HS-5 (cell line): ENCODE results near the gene BLOC1S3.

Experiments used
- DNase-seq: peaks from one replicate; pipeline ENCODE4 v3.0.0-alpha.2; 2012; ENCODE audit warnings: low read depth

BLOC1S3 gene

GRCh38 chr19:45182758-45183157, 4.2 kb downstream of the BLOC1S3 start:
- no peak for DNase-seq

- DNase-seq = no peak
Measured at GRCh38 chr19:45184115-45184514, 5.5 kb downstream of the BLOC1S3 start.

- no peak for DNase-seq
Measured at GRCh38 chr19:45186509-45187334, 8.1 kb downstream of the BLOC1S3 start.

- no peak for DNase-seq
Measured at GRCh38 chr19:45187421-45188100, 9.0 kb downstream of the BLOC1S3 start.

- no peak for DNase-seq
Measured at GRCh38 chr19:45189971-45190370, 11.4 kb downstream of the BLOC1S3 start.

- DNase-seq = no peak
Measured at GRCh38 chr19:45191375-45191774, 12.8 kb downstream of the BLOC1S3 start.

- DNase-seq = no peak
Measured at GRCh38 chr19:45195764-45196163, 17.2 kb downstream of the BLOC1S3 start.

- DNase-seq = no peak
Measured at GRCh38 chr19:45200568-45200967, 22.0 kb downstream of the BLOC1S3 start.

GRCh38 chr19:45202637-45203036, 24.1 kb downstream of the BLOC1S3 start:
- no peak for DNase-seq

- no peak for DNase-seq
Measured at GRCh38 chr19:45205810-45206209, 27.2 kb downstream of the BLOC1S3 start.

- DNase-seq = no peak
Measured at GRCh38 chr19:45206328-45206727, 27.7 kb downstream of the BLOC1S3 start.

- no peak for DNase-seq
Measured at GRCh38 chr19:45211751-45212381, 33.3 kb downstream of the BLOC1S3 start.

GRCh38 chr19:45213031-45213430, 34.4 kb downstream of the BLOC1S3 start:
- no peak for DNase-seq

- no peak for DNase-seq
Measured at GRCh38 chr19:45215391-45216191, 37.0 kb downstream of the BLOC1S3 start.

- no peak for DNase-seq
Measured at GRCh38 chr19:45216667-45217066, 38.1 kb downstream of the BLOC1S3 start.

- no peak for DNase-seq
Measured at GRCh38 chr19:45217193-45217956, 38.8 kb downstream of the BLOC1S3 start.

- no peak for DNase-seq
Measured at GRCh38 chr19:45217957-45218334, 39.4 kb downstream of the BLOC1S3 start.

- DNase-seq = no peak
Measured at GRCh38 chr19:45218426-45218825, 39.8 kb downstream of the BLOC1S3 start.

- no peak for DNase-seq
Measured at GRCh38 chr19:45218911-45219743, 40.5 kb downstream of the BLOC1S3 start.

- no peak for DNase-seq
Measured at GRCh38 chr19:45222724-45223123, 44.1 kb downstream of the BLOC1S3 start.

GRCh38 chr19:45223879-45224278, 45.3 kb downstream of the BLOC1S3 start:
- DNase-seq = no peak
